MCF 10A (cell line): Measurements from ENCODE around the gene UBAC1. TPM values are rescaled to one million over a fixed set of nuclear protein-coding genes. Genes with fewer than 3 reads are reported as not detected.

Experiments used
- BruUV-seq: library from RNA; stranded (reverse); fragments of 400-500 nt; replicated peaks from 2 replicates; lab custom pipeline; 2021; lab: Mats Ljungman, UMichigan
- CTCF ChIA-PET: fragments of 300-600 bp; sonication (Branson Sonifier 250); formaldehyde crosslinking; extraction: SDS; loops from one replicate; lab custom pipeline; 2021; ENCODE audit warnings: antibody characterized with exemption, inconsistent platforms; lab: Yijun Ruan, JAX
- POLR2A ChIA-PET: fragments of 300-600, 350-650 bp; sonication (Branson Sonifier 250); formaldehyde crosslinking; extraction: SDS; loops from one replicate; lab custom pipeline; 2020; ENCODE audit warnings: antibody characterized with exemption, inconsistent platforms; lab: Yijun Ruan, JAX
- DNase-seq: peaks from one replicate; pipeline ENCODE4 v3.0.0-alpha.2; 2018; ENCODE audit not compliant: unreplicated experiment
- H3K27ac Mint-ChIP-seq: one replicate; pipeline ENCODE4 v1.8.0; 2022; ENCODE audit warnings: mild to moderate bottlenecking, low read depth, mixed read lengths; ENCODE audit not compliant: unreplicated experiment
- H3K27me3 Mint-ChIP-seq: one replicate; pipeline ENCODE4 v1.8.0; 2022; ENCODE audit warnings: mixed read lengths; ENCODE audit not compliant: insufficient read depth, unreplicated experiment
- H3K36me3 Mint-ChIP-seq: one replicate; pipeline ENCODE4 v1.8.0; 2022; ENCODE audit warnings: mild to moderate bottlenecking, moderate library complexity, mixed read lengths; ENCODE audit not compliant: insufficient read depth, unreplicated experiment
- H3K4me1 Mint-ChIP-seq: one replicate; pipeline ENCODE4 v1.8.0; 2022; ENCODE audit warnings: mixed read lengths; ENCODE audit not compliant: insufficient read depth, unreplicated experiment
- H3K4me3 Mint-ChIP-seq: one replicate; pipeline ENCODE4 v1.8.0; 2022; ENCODE audit warnings: mild to moderate bottlenecking, moderate library complexity, mixed read lengths; ENCODE audit not compliant: unreplicated experiment
- H3K9me3 Mint-ChIP-seq: one replicate; pipeline ENCODE4 v1.8.0; 2022; ENCODE audit warnings: mixed read lengths; ENCODE audit not compliant: unreplicated experiment
- CTCF ChIP-seq: fragments of 200-600 bp; IDR thresholded peaks from one replicate; pipeline ENCODE4 v1.8.0; 2022; ENCODE audit warnings: antibody characterized with exemption, mild to moderate bottlenecking; ENCODE audit not compliant: unreplicated experiment
- intact Hi-C: fragments of 100-400 bp; cut with micrococcal nuclease; formaldehyde crosslinking; loops from 2 replicates; pipeline ENCODE4 v1.14.1; 2022
- total RNA-seq: library from RNA; stranded (reverse); gene quantifications from 2 replicates; pipeline ENCODE4 v1.2.3, GENCODE V29; 2022

UBAC1 gene
- total RNA-seq, 1 experiment from 2014 or later: 34.7 TPM

GRCh38 chr9:135990468-135991429, 29.6 kb upstream of the UBAC1 start:
- no peaks in the 10 kb centered on the region for H3K27me3 Mint-ChIP-seq
- H3K9me3 Mint-ChIP-seq: no peaks in the 10 kb centered on the region
- H3K4me1 Mint-ChIP-seq: no peaks in the 10 kb centered on the region
- no peaks in the 10 kb centered on the region for H3K36me3 Mint-ChIP-seq
- BruUV-seq: no TSS peak
- CTCF ChIA-PET: interaction anchor here (0.6 kb wide), 1 partner anchor 8 kb away, joined by 4 read pairs; no protein-coding TSS in a partner anchor
- peak; percentile 50 for DNase-seq
- POLR2A ChIA-PET: no interaction called here
- H3K27ac Mint-ChIP-seq: no peak overlapping the region
- no peak for TF ChIP-seq CTCF
- intact Hi-C loops: no loop called here
- H3K4me3 Mint-ChIP-seq: no peak overlapping the region

DNA sequence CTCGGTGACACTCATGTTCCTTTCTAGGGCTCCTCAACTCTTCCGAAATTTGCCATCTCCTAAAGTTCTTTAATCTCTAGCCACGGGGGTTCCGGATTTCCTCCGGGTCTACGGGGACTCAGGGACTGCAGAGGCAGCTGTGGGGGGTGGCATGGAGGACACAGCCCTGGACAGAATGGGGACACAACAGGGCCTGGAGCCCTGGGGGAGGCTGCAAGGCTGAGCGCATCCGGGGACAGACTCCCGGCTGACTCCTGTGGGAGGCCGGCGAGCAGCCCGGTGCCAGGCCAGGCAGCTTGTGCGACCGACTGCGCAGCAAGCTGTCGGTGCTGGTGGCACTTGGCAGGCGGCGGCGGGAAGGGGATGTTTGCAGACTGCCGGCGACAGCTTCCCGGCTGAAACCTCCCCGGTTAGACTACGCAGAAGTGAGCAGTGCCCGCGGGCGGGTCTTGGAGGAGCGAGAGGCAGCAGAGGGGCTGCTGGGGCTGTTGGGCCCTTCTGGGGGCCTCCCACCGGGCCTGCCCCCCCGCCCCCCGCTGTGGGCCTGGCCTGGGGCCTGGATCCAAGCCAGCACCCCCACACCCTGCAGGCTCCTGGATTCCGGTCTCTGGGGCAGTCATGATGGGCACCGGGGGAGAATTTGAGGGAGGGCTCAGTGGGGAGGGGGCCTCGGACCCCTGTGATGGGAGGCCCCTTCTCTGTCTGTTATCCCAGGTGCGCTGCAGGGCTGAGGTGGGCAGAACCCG, 28.7 kb upstream of the UBAC1 start:
- no TSS peak for BruUV-seq
- no peak for TF ChIP-seq CTCF
- CTCF ChIA-PET: no interaction called here
- Mint-ChIP-seq H3K4me3 (no peak overlapping the region), H3K27ac (no peak overlapping the region), H3K36me3 (no peaks in the 10 kb centered on the region), H3K27me3 (no peaks in the 10 kb centered on the region), H3K9me3 (no peaks in the 10 kb centered on the region), H3K4me1 (no peaks in the 10 kb centered on the region)
- DNase-seq: no peak
- POLR2A ChIA-PET: no interaction called here
- intact Hi-C loops: no loop called here

DNA sequence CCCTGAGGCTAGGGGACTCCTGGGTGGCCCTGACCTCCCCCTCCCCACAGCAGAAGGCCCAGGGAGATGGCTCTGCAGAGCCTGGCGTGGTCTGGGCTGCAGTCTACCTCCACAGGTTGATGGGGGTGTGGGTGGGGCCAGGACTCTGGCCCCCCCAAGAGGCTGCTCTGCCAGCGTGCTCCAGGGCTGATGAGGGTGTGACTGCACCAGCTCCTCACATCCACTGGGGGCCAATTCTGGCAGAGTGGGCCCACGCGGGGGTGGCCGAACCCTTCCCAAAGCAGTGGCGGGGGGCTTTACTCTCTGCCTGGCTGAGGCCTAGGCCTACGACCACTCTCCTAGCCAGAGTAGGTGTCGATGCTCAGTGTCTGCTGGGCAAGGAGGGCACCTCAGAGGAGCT, 28.0 kb upstream of the UBAC1 start:
- intact Hi-C loops: no loop called here
- BruUV-seq: no TSS peak
- no peak for TF ChIP-seq CTCF

GRCh38 chr9:135988493-135988892, 27.3 kb upstream of the UBAC1 start:
- intact Hi-C loops: no loop called here
- no peak overlapping the region for H3K27ac Mint-ChIP-seq
- no peaks in the 10 kb centered on the region for H3K4me1 Mint-ChIP-seq
- H3K36me3 Mint-ChIP-seq: no peaks in the 10 kb centered on the region
- BruUV-seq: no TSS peak
- CTCF ChIA-PET: interaction anchor here (0.5 kb wide), 1 partner anchor 345 kb away, joined by 3 read pairs; no protein-coding TSS in a partner anchor
- TF ChIP-seq CTCF: no peak
- peaks cover 13% of the 10 kb centered on the region for H3K27me3 Mint-ChIP-seq
- H3K4me3 Mint-ChIP-seq: no peak overlapping the region
- no peak for DNase-seq
- POLR2A ChIA-PET: no interaction called here
- no peaks in the 10 kb centered on the region for H3K9me3 Mint-ChIP-seq

More for the DNA sequence above, 28.0 kb upstream of the UBAC1 start:
- no peaks in the 10 kb centered on the region for H3K36me3 Mint-ChIP-seq
- H3K4me3 Mint-ChIP-seq: no peak overlapping the region
- POLR2A ChIA-PET: no interaction called here
- no peak for DNase-seq
- no peaks in the 10 kb centered on the region for H3K9me3 Mint-ChIP-seq
- no peak overlapping the region for H3K27ac Mint-ChIP-seq
- CTCF ChIA-PET: no interaction called here
- H3K27me3 Mint-ChIP-seq: peaks cover 7% of the 10 kb centered on the region
- H3K4me1 Mint-ChIP-seq: no peaks in the 10 kb centered on the region
